Stimulated activated CD4-positive, alpha-beta T cell treated with anti-CD3 and anti-CD28 coated beads, Interleukin-15, amount 100 ng/mL, for 48 hours (primary cell): ENCODE data around the gene MND1.
"Not testable (repeated sequence)": the region's sequence is repeated elsewhere in the genome, so short reads cannot be mapped to it uniquely, and the experiment has no call there.

Experiments used
- DNase-seq, 2 donors: peaks; one replicate each; pipeline ENCODE4 v3.0.0-alpha.2; 2020; ENCODE audit warnings: low read depth in 2 of 2

Gene MND1

GRCh38 chr4:153439831-153440230 is 95.3 kb downstream of the MND1 start:
- no peak for DNase-seq

DNA sequence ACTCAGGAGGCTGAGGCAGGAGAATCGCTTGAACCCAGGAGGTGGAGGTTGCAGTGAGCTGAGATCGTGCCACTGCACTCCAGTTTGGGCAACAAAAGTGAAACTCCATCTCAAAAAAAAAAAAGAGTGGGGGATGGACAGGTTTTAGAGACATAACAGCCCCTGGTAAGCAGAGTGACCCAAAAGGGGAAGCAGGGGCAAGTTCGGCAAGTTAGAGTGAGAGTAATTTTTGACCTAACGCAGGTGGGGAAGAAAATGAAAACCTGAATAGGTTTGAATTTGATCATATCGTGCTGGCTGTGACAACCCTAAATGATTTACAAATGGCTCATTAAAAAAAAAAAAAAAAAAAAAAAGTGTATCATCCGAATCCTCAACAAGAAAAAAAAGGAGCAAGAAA is 96.0 kb downstream of the MND1 start:
- DNase-seq, result no peak

DNA sequence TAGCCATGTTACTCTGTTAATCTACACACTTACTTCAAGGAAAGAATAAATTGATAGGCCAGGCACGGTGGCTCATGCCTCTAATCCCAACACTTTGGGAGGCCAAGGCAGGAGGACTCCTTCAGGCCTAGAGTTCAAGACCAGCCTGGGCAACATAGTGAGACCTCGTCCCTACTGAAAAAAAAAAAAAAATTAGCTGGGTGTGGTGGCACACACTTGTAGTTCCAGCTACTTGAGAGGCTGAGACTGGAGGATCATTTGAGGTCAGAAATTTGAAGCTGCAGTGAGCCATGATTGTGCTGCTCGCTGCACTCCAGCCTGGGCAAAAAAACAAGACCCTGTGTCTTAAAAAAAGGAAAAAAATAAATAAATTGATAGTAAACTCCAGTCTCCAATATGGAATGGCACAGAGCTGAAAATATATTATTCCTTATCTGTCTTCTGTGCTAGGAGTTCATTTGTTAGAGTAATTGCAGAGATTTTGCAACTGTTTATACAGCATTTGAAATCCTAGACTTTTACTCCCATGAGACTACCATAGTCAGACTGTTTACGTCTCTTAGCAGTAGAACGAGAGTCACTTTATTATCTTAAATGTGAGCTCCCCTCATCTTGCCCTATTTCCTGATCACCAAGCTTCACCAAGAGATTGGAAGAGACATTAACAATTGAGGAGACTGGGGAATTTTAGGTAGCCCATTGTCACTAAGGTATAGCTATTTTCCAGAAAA is 102.9 kb downstream of the MND1 start:
- DNase-seq, result no peak

DNA sequence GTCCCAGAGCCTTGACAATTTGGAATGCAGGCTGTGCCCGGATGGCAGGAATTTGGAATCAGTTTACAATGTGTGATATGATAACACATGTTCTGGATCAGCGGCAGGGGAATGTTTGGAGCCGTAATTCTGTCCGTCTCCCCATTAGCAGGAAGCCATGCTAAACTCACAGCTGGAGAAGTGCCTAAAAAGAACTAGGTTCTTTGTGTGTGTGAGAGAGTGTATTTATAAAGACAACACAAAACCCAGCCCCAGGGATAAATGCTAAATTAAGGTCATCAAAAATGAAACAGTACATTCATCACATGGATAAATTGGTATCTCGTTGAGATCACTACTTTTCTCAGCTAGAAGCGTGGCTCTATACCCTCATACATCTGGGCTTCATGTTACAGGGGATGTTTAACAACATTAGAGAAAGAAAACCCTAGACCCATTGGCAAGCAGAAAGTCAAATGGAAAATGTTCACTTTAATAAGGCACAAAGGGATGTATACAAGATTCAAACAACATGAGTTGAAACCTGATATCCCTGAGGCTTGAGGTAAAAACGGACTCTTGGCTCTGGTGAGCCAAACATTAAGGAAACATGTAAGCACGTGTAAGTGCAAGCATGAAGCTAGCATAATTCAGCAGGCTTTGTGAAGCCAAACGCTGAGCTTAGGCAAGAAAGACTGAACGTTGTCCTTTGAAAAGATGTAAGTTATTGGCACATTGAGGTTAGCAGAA is 103.7 kb downstream of the MND1 start:
- DNase-seq, result no peak

DNA sequence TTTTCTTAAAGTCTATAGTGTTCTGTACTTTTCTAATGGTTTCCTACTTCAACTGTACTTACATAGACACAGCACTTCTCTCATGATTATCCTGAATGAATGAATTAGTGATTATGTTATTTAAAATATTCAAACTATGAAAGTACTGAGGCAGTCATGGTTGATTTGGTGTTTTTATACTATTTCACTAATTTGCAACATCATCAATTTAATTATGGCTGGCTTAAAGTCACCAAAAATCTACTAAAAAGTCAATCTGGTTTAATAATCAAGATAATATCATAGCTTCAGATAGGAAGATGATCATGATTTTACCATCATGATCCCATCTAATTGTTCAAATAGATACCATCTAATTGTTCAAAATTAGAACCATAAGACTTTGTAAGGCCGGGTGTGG is 104.8 kb downstream of the MND1 start:
- no peak for DNase-seq

DNA sequence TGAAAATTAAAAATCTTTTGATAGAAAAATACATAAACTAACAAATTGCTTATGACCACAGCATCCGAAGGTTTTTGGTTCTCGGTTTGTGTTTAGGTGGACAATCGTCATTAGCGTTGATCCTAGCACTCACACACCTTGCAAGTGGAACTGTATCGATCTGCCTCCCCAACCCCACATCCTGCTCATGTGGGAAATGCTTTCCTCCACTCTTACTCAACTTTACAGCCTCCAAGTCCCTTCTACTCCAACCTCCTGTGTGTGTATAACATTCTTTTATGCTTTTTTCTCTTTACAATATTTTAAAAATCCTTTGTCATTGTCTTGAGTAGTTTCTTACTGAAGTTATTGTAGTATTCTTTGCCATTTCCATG is 106.0 kb downstream of the MND1 start:
- DNase-seq, result no peak

DNA sequence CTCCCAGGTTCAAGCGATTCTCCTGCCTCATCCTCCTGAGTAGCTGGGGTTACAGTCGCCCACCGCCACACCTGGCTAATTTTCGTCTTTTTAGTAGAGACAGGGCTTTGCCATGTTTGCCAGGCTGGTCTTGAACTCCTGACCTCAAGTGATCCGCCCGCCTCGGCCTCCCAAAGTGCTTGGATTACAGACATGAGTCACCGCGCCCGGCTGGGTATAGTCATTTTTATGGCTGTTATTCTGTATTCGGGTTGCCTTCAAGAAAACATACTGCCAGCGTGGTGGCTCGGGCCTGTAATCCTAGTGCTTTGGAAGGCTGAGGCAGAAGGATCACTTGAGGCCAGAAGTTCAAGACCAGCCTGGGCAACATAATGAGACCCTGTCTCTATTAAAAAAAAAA is 106.7 kb downstream of the MND1 start:
- DNase-seq, result not testable (repeated sequence)

DNA sequence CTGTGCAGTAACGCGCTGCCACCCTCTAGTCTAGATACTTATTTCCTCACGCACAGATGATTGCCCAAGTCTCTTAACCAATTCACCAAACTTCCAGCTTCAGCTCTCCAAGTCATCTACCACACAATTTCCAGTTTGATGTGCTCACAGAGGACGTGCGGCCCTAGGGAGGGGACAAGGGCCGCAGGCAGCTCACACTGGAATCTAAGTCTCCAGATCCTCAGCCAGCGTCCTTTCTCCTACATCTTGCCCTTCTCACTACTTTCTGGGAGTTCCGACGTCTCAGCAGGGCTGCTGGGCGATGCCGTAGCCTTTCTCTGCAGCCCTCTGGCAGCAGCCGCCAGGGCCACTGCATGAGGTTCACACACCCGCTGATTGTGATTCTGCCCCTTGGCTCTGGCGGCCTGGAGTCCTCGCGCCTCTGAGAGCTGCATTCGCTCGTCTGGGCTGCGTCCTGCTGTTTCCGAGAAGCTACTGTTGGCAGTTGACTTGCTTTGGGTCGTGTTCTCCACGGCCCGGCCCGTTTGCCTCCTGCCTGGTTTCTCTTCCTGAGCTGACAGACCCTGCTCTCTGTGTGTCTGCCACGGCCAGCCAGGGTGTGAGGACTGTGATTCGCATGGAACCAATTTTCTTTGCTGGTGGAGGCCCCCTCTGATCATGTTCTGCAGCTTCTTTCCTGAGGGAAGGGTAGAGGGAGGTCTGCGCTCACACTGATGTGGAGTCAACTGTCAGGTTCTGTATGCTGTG is 107.6 kb downstream of the MND1 start:
- no peak for DNase-seq

DNA sequence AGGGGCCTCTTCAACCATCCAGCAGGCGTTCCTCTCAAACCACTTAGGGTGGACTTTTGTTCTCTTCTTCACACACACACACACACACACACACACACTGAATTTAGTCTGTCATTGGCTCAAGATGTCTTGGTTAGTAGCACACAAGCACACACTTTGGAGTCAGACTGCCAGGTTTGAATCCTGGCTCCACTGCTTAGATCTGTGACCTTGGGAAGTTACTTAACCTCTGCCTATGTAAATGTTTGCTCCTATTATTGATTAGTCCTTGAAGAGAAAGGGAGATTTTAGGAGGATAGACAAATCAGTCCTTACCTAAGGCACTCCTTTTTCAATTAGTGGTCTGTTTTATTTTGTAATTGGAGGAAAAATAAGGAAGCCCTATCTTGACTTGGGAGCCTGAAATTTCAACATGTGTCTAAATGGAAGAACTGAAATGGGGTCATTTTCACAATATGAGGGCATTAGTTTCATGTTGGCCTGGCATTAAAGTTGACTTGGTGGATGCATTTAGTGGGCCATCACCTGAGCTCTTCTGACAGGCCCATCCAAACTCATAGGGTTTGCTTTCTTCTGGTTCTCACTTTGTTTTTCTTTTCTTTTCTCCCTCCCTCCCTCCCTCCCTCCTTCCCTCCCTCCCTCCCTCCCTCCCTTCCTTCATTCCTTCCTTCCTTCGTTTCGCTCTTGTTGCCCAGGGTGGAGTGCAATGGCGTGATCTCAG is 108.3 kb downstream of the MND1 start:
- DNase-seq, result no peak

DNA sequence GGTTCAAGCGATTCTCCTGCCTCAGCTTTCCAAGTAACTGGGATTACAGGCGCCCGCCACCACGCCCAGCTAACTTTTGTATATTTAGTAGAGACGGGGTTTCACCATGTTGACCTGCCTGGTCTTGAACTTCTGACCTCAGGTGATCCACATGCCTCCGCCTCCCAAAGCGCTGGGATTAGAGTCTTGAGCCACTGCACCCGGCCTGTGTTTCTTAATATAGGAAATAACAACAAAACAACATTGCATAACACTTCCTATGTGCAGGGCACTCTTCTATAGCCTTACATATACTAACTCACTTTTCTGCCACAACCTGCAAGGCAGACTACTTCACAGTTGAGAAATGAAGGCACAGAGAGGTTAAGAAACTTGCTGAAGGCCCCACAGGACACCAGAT is 108.9 kb downstream of the MND1 start:
- no peak for DNase-seq

DNA sequence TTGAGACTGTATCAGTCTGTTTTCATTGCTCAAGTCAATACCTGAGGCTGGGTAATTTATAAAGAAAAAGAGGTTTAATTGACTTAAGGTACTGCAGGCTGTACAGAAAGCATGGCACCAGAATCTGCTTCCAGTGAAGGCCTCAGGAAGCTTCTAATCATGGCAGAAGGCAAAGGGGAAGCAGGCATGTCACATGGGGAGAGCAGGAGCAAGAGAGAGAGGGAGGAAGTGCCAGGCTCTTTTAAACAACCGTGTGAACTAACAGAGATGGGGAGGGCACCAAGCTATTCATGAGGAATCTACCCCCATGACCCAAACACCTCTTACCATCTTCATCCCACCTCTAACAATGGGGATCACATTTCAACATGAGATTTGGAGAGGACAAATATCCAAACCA is 114.5 kb downstream of the MND1 start:
- DNase-seq, result no peak

DNA sequence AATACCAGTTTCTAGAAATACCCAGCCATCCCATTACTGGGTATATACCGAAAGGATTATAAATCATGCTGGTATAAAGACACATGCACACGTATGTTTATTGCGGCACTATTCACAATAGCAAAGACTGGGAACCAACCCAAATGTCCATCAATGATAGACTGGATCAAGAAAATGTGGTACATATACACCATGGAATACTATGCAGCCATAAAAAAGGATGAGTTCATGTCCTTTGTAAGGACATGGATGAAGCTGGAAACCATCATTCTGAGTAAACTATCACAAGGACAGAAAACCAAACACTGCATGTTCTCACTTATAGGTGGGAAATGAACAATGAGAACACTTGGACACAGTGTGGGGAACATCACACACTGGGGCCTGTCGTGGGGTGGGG is 117.1 kb downstream of the MND1 start:
- not testable (repeated sequence) for DNase-seq

- no peak for DNase-seq
These were observed 119.6 kb downstream of the MND1 start for GRCh38 chr4:153464068-153464467.
